Tibial nerve (tissue), 4 donors: Measurements from ENCODE around the gene PTPRO.

Source experiments
- CTCF ChIP-seq, 5 experiments: fragments of 200-600 bp in 3 of 5; fragments of 450-650 bp in 2 of 5; sonication (generic) in 3 of 5; IDR thresholded peaks; one replicate each; pipeline ENCODE4 v1.5.1; 2016 to 2019; ENCODE audit warnings: antibody characterized with exemption in 5 of 5, mild to moderate bottlenecking in 3 of 5, moderate library complexity in 2 of 5
- EP300 ChIP-seq, 2 donors: sonication (generic); formaldehyde crosslinking; IDR thresholded peaks; one replicate each; pipeline ENCODE4 v1.6.1; 2017; ENCODE audit warnings: antibody characterized with exemption in 2 of 2, mild to moderate bottlenecking in 1 of 2
- POLR2A ChIP-seq, 2 donors: fragments of 450-650 bp; IDR thresholded peaks; one replicate each; pipeline ENCODE4 v1.6.1; 2017; ENCODE audit warnings: antibody characterized with exemption in 2 of 2, mild to moderate bottlenecking in 2 of 2, moderate library complexity in 2 of 2

DNA sequence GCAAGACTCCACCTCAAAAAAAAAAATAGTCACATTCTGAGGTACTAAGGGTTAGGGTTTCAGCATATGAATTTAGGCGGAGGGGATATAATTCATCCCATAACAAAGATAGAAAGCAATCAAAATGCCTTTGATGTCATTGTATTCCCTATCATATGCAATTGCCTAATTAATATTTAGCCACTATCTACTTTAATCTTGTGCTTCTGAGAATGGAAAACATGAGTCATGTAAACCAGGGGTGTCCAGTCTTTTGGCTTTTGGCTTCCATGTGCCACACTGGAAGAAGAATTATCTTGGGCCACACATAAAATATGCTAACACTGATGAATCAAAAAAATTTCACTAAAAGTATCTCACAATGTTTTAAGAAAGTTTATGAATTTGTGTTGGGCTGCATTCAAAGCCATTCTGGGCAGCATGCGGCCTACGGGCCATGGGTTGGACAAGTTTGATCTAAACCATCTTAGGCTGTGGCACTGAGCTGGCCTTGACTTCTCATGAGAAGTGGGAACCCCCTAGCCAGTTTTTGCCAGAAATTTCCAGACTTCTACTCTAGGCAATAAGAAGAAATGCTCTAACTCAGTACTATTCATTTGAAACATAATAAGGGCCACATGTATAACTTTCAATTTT lies 219.8 kb downstream of the PTPRO start:
- TF ChIP-seq CTCF (IDR thresholded peaks at IDR 0.05) (no peak), POLR2A (IDR thresholded peaks at IDR 0.05) (no peak), EP300 (IDR thresholded peaks at IDR 0.05) (no peak)
